ENCODE results near the gene RPS19.

Gene RPS19

GRCh38 chr19:41879080-41879479 lies 19.0 kb downstream of the RPS19 start:
- no peak for DNase-seq (ENCODE audit: low read depth)

GRCh38 chr19:41879670-41880328 lies 19.7 kb downstream of the RPS19 start:
- no peak for DNase-seq (ENCODE audit: low read depth)

GRCh38 chr19:41880329-41880708 lies 20.3 kb downstream of the RPS19 start:
- DNase-seq (ENCODE audit: low read depth) = no peak

GRCh38 chr19:41882568-41883462 lies 22.8 kb downstream of the RPS19 start, which contains the start of gene ARHGEF1:
Gene ARHGEF1, plus strand, starts transcription at chr19:41883184. Its CDS starts 4,899 bp downstream, at chr19:41888083.
- peak; percentile 52 for DNase-seq (ENCODE audit: low read depth)

GRCh38 chr19:41883463-41883820 lies 23.4 kb downstream of the RPS19 start:
- no peak for DNase-seq (ENCODE audit: low read depth)

GRCh38 chr19:41883821-41884733 lies 24.0 kb downstream of the RPS19 start:
- peak; percentile 66 for DNase-seq (ENCODE audit: low read depth)

- DNase-seq (ENCODE audit: low read depth) = peak; percentile 63
These were observed 27.0 kb downstream of the RPS19 start for GRCh38 chr19:41886761-41887710.

- peak; percentile 75 for DNase-seq (ENCODE audit: low read depth)
These were observed 27.8 kb downstream of the RPS19 start for GRCh38 chr19:41887711-41888382.

- DNase-seq (ENCODE audit: low read depth) = no peak
These were observed 28.9 kb downstream of the RPS19 start for GRCh38 chr19:41888926-41889325.

GRCh38 chr19:41889896-41890295 lies 29.8 kb downstream of the RPS19 start:
- no peak for DNase-seq (ENCODE audit: low read depth)

- no peak for DNase-seq (ENCODE audit: low read depth)
These were observed 30.9 kb downstream of the RPS19 start for GRCh38 chr19:41890936-41891335.

- DNase-seq (ENCODE audit: low read depth) = no peak
These were observed 32.3 kb downstream of the RPS19 start for GRCh38 chr19:41892173-41892902.

- DNase-seq (ENCODE audit: low read depth) = no peak
These were observed 33.8 kb downstream of the RPS19 start for GRCh38 chr19:41893899-41894298.

- DNase-seq (ENCODE audit: low read depth) = no peak
These were observed 34.3 kb downstream of the RPS19 start for GRCh38 chr19:41894350-41894749.

- DNase-seq (ENCODE audit: low read depth) = no peak
These were observed 35.9 kb downstream of the RPS19 start for GRCh38 chr19:41895745-41896580.

- no peak for DNase-seq (ENCODE audit: low read depth)
These were observed 36.5 kb downstream of the RPS19 start for GRCh38 chr19:41896581-41896942.

GRCh38 chr19:41897181-41897580 lies 37.1 kb downstream of the RPS19 start:
- DNase-seq (ENCODE audit: low read depth) = no peak

GRCh38 chr19:41897820-41898219 lies 37.8 kb downstream of the RPS19 start:
- no peak for DNase-seq (ENCODE audit: low read depth)

- DNase-seq (ENCODE audit: low read depth) = no peak
These were observed 38.2 kb downstream of the RPS19 start for GRCh38 chr19:41898235-41898634.
